Ectodermal cell (in vitro differentiated cells): Measurements from ENCODE around the gene SMIM7. TPM values are rescaled to one million over a fixed set of nuclear protein-coding genes. Genes with fewer than 3 reads are reported as not detected.

Source experiments
- H3K27ac ChIP-seq: 2 replicates; pipeline ENCODE4 v1.7.0; 2013; ENCODE audit warnings: mild to moderate bottlenecking, low read depth, low read length; ENCODE audit not compliant: insufficient read depth, poor library complexity, severe bottlenecking
- H3K27me3 ChIP-seq: 2 replicates; pipeline ENCODE4 v1.7.0; 2013; ENCODE audit warnings: mild to moderate bottlenecking, low read length; ENCODE audit not compliant: insufficient read depth, control insufficient read depth, poor library complexity, severe bottlenecking
- H3K36me3 ChIP-seq: one replicate; pipeline ENCODE4 v1.7.0; 2013; ENCODE audit warnings: low read length; ENCODE audit not compliant: control insufficient read depth, insufficient read depth
- H3K4me1 ChIP-seq: one replicate; pipeline ENCODE4 v1.7.0; 2013; ENCODE audit warnings: low read length; ENCODE audit not compliant: control insufficient read depth, insufficient read depth
- H3K4me3 ChIP-seq: 2 replicates; pipeline ENCODE4 v1.7.0; 2013; ENCODE audit warnings: low read depth, low read length, control low read depth; ENCODE audit not compliant: insufficient read depth
- H3K9me3 ChIP-seq: 2 replicates; pipeline ENCODE4 v1.7.0; 2013; ENCODE audit warnings: mild to moderate bottlenecking, low read length, moderate library complexity; ENCODE audit not compliant: control insufficient read depth
- WGBS, 2 experiments: methylation state at CpG; one replicate each; pipeline ENCODE4 v1.1.7; 2013; ENCODE audit warnings: missing lambda C conversion rate in 2 of 2; 5-methylcytosine and 5-hydroxymethylcytosine counted together
- polyA plus RNA-seq, 4 experiments: library from polyadenylated mRNA; stranded (reverse); fragments of 50-300 nt; gene quantifications; one replicate each; pipeline ENCODE4 v1.2.3, GENCODE V29; 2013

SMIM7 gene
- 82.8 TPM for polyA plus RNA-seq (2013, experiment 1 of 4)
- polyA plus RNA-seq (2013, experiment 2 of 4): 85.9 TPM
- polyA plus RNA-seq (2013, experiment 3 of 4): 70.3 TPM
- 75.0 TPM for polyA plus RNA-seq (2013, experiment 4 of 4)

DNA sequence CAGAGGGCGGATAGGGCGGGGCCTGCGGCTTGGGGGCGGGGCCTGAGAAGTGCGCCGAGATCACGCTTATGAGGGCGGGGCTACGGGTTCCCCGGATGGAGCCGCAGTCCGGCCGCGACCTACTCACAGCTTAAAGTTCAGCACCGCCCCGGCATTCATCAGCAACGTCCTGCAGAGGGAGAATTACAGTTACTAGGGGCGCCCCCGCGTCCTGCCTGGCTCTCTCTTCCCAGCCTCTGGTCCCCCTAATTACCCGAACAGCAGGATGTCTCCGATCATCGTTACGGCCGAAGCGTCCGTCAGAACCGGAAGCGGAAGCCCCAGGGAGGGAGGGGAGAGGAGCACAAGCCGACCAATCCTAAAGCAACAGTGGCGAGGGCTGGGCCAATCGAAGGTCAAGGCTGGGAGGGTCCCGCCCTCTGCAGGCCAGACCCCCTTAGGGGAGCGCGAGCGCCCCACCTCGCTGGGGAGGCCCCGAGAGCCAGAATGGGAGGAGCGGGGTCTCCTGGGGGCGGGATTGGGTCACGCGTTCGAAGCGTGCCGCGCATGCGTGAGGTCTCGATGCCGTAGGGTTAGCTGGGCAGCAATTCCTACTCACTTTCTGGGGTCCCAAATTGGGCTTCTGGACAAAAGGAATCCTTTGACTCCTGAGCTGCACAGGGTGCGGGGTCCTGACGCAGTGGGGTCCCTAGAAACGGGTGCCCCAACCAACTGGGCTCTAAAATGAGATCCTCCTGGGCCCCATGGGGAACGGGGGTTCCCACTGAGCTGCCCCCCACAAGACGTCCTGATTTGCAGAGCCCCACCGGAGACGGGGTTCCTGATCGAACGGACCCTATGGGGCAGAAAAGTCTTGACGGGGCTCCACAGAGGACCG, at the start of gene SMIM7:
SMIM7 (minus strand) TSS at position 313 of the 877 bp plus-strand sequence; CDS start at position 279, 34 bp downstream.
- Histone ChIP-seq H3K4me1 (peaks cover 11% of the 10 kb centered on the region), H3K9me3 (no peaks in the 10 kb centered on the region), H3K36me3 (peaks cover 15% of the 10 kb centered on the region), H3K27me3 (peaks cover 26% of the 10 kb centered on the region), H3K4me3 (peak within 1 kb of the TSS; percentile 95), H3K27ac (peak within 1 kb of the TSS; percentile 51)
- WGBS, 2 experiments: 1% methylated on average over 60 of the region's 60 CpGs

DNA sequence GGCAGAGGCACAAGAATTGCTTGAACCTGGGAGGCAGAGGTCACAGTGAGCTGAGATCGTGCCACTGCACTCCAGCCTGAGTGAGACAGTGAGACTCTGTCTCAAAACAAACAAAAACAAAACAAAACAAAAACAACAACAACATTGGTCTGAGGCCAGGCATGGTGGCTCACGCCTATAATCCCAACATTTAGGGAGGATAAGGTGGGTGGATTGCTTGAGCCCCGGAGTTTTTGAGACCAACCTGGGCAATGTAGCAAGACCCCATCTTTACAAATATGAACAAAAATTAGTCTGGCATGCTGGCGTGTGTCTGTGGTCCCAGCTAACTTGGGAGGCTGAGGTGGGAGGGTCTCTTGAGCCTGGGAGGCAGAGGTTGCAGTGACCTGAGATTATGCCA, 43.7 kb upstream of the SMIM7 start:
- no peaks in the 10 kb centered on the region for H3K4me1 ChIP-seq
- 80 to 93% methylated on average over 4 of the region's 4 CpGs for WGBS, 2 experiments
- no peaks in the 10 kb centered on the region for H3K9me3 ChIP-seq
- H3K4me3 ChIP-seq: no peak overlapping the region
- H3K27ac ChIP-seq: no peak overlapping the region
- no peaks in the 10 kb centered on the region for H3K36me3 ChIP-seq
- H3K27me3 ChIP-seq: no peaks in the 10 kb centered on the region

DNA sequence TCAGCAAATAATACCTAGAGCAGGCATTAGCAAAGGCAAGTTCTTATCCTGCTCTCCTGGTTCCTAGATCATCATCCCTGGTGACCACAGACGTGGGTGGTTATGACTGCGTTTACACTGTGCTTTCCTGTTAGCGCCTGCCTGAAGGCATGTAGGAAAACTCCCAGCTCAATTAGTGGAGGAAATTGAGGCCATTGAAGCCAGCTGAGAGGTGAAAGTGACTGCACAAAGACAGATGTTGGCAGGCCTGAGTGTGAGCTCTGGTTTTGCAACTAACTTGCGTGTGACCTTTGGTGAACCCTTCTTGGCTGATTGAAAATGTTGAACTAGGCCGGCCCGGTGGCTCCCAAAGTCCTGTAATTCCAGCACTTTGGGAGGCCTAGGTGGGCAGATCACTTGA, 42.2 kb upstream of the SMIM7 start:
- Histone ChIP-seq H3K27ac (no peak overlapping the region), H3K9me3 (no peaks in the 10 kb centered on the region), H3K4me1 (no peaks in the 10 kb centered on the region), H3K4me3 (no peak overlapping the region), H3K36me3 (no peaks in the 10 kb centered on the region), H3K27me3 (no peaks in the 10 kb centered on the region)
- 87 to 89% methylated on average over 6 of the region's 6 CpGs for WGBS, 2 experiments

DNA sequence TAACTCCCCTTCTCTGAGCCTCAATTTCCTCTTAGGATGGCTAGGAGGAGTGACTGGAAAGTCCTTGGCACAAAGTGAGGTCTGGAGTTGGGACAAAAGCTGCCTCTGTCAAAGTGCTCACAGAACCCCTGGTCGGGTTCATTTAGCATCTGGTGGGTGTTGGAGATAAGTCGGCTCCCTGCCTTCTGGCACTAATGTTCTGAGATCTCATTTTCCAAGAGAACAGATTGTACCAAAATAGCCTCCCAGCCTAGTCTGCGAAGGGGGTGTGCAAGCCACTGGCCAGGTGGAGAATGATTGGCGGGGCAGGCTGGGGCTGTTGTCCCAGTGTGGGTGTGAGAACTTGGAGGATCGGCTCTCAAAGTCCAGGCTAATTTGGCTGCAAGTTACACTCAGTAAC, 39.0 kb upstream of the SMIM7 start:
- no peaks in the 10 kb centered on the region for H3K9me3 ChIP-seq
- no peaks in the 10 kb centered on the region for H3K36me3 ChIP-seq
- no peaks in the 10 kb centered on the region for H3K27me3 ChIP-seq
- WGBS, 2 experiments: 85 to 92% methylated on average over 5 of the region's 5 CpGs
- H3K4me3 ChIP-seq: no peak overlapping the region
- H3K4me1 ChIP-seq: no peaks in the 10 kb centered on the region
- no peak overlapping the region for H3K27ac ChIP-seq

DNA sequence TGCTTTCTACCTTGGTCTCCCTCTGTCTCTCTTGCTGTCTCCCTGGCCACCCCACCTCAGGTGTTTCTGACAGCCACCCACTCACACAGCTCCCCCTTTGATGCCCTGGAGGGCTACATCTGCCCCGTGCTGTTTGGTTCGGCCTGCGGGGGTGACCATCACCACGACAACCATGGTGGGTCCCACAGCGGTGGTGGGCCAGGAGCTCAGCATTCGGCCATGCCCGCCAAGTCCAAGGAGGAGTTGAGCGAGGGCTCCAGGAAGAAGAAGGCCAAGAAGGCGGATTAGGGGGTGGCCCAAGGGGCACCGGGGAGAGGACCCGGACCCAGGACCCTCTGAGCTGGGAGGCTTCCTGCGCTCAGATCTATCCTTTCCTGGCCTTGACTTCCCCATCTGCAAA, 28.1 kb upstream of the SMIM7 start:
- 94 to 95% methylated on average over 12 of the region's 12 CpGs for WGBS, 2 experiments
- Histone ChIP-seq H3K36me3 (no peaks in the 10 kb centered on the region), H3K9me3 (no peaks in the 10 kb centered on the region), H3K4me1 (no peaks in the 10 kb centered on the region), H3K27me3 (no peaks in the 10 kb centered on the region), H3K4me3 (no peak overlapping the region), H3K27ac (no peak overlapping the region)

DNA sequence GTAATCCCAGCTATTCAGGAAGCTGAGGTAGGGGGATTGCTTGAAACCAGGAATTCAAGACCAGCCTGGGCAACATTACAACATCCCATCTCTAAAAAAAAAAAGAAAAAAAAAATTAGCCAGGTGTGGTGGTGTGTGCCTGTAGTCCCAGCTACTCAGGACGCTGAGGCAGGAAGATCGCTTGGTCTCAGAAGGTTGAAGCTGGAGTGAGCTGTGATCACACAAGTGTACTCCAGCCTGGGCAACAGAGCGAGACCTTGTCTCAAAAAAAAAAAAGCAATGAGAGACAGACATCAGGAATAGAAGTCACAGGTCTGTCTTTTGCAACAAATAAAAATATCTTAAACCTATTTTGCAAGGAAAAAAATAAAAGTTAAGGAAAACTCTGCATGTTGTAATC, 24.3 kb upstream of the SMIM7 start:
- H3K4me1 ChIP-seq: no peaks in the 10 kb centered on the region
- H3K9me3 ChIP-seq: no peaks in the 10 kb centered on the region
- no peaks in the 10 kb centered on the region for H3K27me3 ChIP-seq
- no peaks in the 10 kb centered on the region for H3K36me3 ChIP-seq
- H3K27ac ChIP-seq: no peak overlapping the region
- no peak overlapping the region for H3K4me3 ChIP-seq
- WGBS, 2 experiments: 86 to 93% methylated on average over 3 of the region's 3 CpGs

DNA sequence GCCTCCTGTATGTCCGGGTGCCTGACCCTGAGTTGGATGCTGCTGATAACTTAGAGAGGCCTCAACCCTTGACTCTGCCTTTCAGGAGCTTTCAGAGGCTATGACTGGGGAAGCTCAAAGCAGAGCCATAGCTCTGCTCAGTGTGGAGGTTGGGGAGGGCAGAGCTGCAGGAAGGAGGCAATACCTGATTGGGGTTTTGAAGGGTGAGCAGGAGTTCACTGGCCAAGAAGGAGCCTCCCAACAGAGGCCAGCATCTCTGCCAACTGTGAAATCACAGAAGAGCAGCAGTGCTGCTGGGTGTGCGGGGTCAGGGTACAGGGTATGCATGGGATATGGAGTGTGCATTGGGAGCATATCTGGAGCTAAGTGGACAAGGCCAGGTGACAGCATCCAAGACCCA, 22.6 kb upstream of the SMIM7 start:
- Histone ChIP-seq H3K27ac (no peak overlapping the region), H3K9me3 (no peaks in the 10 kb centered on the region), H3K4me3 (no peak overlapping the region), H3K27me3 (no peaks in the 10 kb centered on the region), H3K36me3 (no peaks in the 10 kb centered on the region), H3K4me1 (no peaks in the 10 kb centered on the region)
- WGBS, 2 experiments: 94 to 95% methylated on average over 2 of the region's 2 CpGs

DNA sequence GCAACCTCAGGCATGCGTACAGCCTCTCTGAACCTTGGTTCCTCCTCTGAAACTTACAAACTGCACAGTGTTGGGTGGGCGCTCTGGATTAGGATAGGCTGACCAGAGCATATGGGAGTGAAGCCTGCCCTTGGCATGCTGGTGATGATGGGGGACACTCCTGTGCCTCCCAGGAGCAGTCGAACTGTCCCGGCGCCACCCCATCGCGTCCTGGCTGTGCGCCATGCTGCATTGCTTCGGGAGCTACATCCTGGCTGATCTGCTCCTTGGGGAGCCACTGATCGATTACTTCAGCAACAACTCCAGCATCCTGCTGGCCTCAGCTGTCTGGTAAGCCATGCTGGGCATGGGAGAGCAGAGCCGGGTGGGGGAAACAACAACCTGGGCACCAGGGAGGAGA, 19.9 kb upstream of the SMIM7 start:
- Histone ChIP-seq H3K4me1 (no peaks in the 10 kb centered on the region), H3K9me3 (no peaks in the 10 kb centered on the region), H3K36me3 (no peaks in the 10 kb centered on the region), H3K4me3 (no peak overlapping the region), H3K27ac (no peak overlapping the region), H3K27me3 (no peaks in the 10 kb centered on the region)
- 90 to 93% methylated on average over 11 of the region's 11 CpGs for WGBS, 2 experiments

DNA sequence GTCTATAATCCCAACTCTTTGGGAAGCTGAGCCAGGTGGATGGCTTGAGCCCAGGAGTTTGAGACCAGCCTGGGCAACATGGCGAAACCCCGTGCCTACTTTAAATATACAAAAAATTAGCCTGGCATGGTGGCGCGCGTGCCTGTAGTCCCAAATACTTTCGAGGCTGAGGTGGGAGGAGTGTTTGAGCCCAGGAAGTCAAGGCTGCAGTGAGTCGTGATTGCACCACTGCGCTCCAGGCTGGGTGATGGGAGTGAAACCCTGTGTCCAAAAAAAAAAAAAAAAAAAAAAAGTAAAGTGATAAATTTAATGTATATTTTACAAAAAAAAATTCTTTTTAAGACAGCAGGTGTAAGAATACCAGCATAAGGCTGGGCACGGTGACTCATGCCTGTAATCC, 18.6 kb upstream of the SMIM7 start:
- no peaks in the 10 kb centered on the region for H3K4me1 ChIP-seq
- no peak overlapping the region for H3K27ac ChIP-seq
- no peaks in the 10 kb centered on the region for H3K27me3 ChIP-seq
- no peak overlapping the region for H3K4me3 ChIP-seq
- no peaks in the 10 kb centered on the region for H3K9me3 ChIP-seq
- WGBS, 2 experiments: 89% methylated on average over 8 to 9 of the region's 9 CpGs
- no peaks in the 10 kb centered on the region for H3K36me3 ChIP-seq

DNA sequence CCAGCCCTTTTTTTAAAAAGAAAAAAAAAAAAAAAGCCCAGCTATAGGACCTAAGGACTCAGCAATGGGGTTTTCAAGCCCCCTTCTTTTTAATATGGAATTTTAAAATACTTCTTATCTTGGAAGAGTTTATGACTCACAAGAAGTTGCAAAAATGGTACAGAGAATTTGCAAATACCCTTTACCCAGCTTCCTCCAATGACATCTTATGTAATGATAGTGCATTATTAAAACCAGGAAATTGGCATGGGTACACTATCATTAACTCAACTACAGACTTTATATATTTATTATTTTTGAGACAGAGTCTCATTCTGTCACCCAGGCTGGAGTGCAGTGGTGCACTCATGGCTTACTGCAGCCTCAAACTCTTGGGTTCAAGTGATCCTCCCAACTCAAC, 17.1 kb upstream of the SMIM7 start:
- no peak overlapping the region for H3K4me3 ChIP-seq
- no peaks in the 10 kb centered on the region for H3K4me1 ChIP-seq
- H3K36me3 ChIP-seq: no peaks in the 10 kb centered on the region
- no peak overlapping the region for H3K27ac ChIP-seq
- H3K9me3 ChIP-seq: no peaks in the 10 kb centered on the region
- H3K27me3 ChIP-seq: no peaks in the 10 kb centered on the region
